Tibial artery (tissue), 4 donors: ENCODE data around the gene DZIP1.

Source experiments
- DNase-seq, 2 donors: peaks; one replicate each; pipeline ENCODE4 v3.0.0-alpha.2; 2019
- H3K27ac ChIP-seq, 2 donors: fragments of 200-600 bp; sonication (generic) in 1 of 2; 1 replicate in 1 of 2; 2 replicates in 1 of 2; pipeline ENCODE4 v1.5.1; 2018 to 2019; ENCODE audit warnings: mild to moderate bottlenecking in 1 of 2
- H3K27me3 ChIP-seq, 2 donors: fragments of 200-600 bp; sonication (generic) in 1 of 2; one replicate each; pipeline versions ENCODE4 v1.5.1 to v1.6.0; 2016 to 2019
- H3K36me3 ChIP-seq, 3 donors: fragments of 200-600 bp; sonication (generic) in 2 of 3; one replicate each; pipeline ENCODE4 v1.5.1; 2016 to 2019; ENCODE audit warnings: mild to moderate bottlenecking in 2 of 3
- H3K4me1 ChIP-seq, 4 donors: fragments of 200-600 bp; sonication (generic) in 2 of 4; 1 replicate in 3 of 4; 2 replicates in 1 of 4; pipeline ENCODE4 v1.5.1; 2016 to 2019
- H3K4me3 ChIP-seq, 2 donors: fragments of 200-600 bp; sonication (generic) in 1 of 2; 1 replicate in 1 of 2; 2 replicates in 1 of 2; pipeline ENCODE4 v1.5.1; 2018 to 2019; ENCODE audit warnings: mild to moderate bottlenecking in 2 of 2
- H3K9me3 ChIP-seq, 3 donors: fragments of 200-600 bp; sonication (generic) in 1 of 3; one replicate each; pipeline ENCODE4 v1.5.1; 2016 to 2019
- intact Hi-C: fragments of 100-400 bp; cut with DNase I; formaldehyde crosslinking; loops from one replicate; pipeline ENCODE4 v1.15.0; 2023; ENCODE audit warnings: low total_unique reads
- TF ChIP-seq, protein P1 (sequence below), 2 experiments: fragments of 200-600 bp in 1 of 2; fragments of 450-650 bp in 1 of 2; IDR thresholded peaks; one replicate each; pipeline ENCODE4 v1.5.1; 2017 to 2019; ENCODE audit warnings: antibody characterized with exemption in 2 of 2, mild to moderate bottlenecking in 1 of 2, moderate library complexity in 1 of 2

The DZIP1 gene

DNA sequence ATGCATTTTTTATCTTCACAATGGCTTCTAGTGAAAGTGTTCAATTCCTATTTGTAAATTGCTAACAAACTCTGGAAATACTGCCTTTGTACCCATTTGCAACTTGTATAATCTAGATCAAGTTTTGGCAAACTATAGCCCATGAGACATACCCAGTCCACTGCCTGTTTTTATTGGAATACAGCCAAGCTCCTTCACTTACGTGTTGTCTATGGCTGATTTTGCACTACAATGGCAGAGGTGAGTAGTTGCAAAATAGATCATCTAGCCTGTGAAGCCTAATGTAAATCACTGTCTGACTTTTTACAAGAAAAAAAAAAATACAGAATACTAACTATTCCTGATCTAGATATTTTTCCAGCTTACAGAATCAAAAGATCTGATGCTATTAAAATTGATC is 37.1 kb downstream of the DZIP1 start:
- TF ChIP-seq, protein P1, sequence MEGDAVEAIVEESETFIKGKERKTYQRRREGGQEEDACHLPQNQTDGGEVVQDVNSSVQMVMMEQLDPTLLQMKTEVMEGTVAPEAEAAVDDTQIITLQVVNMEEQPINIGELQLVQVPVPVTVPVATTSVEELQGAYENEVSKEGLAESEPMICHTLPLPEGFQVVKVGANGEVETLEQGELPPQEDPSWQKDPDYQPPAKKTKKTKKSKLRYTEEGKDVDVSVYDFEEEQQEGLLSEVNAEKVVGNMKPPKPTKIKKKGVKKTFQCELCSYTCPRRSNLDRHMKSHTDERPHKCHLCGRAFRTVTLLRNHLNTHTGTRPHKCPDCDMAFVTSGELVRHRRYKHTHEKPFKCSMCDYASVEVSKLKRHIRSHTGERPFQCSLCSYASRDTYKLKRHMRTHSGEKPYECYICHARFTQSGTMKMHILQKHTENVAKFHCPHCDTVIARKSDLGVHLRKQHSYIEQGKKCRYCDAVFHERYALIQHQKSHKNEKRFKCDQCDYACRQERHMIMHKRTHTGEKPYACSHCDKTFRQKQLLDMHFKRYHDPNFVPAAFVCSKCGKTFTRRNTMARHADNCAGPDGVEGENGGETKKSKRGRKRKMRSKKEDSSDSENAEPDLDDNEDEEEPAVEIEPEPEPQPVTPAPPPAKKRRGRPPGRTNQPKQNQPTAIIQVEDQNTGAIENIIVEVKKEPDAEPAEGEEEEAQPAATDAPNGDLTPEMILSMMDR (IDR thresholded peaks at IDR 0.05): no peak
- peaks cover 0 to 17% (median 11%) of the 10 kb centered on the region in 4 donors for H3K4me1 ChIP-seq
- H3K36me3 ChIP-seq: peaks cover 7 to 26% (median 11%) of the 10 kb centered on the region in 3 donors
- no peak overlapping the region for H3K27ac ChIP-seq
- DNase-seq: no peak
- no peak overlapping the region for H3K4me3 ChIP-seq
- intact Hi-C loops: no loop called here
- H3K9me3 ChIP-seq: no peaks in the 10 kb centered on the region
- H3K27me3 ChIP-seq: no peaks in the 10 kb centered on the region

DNA sequence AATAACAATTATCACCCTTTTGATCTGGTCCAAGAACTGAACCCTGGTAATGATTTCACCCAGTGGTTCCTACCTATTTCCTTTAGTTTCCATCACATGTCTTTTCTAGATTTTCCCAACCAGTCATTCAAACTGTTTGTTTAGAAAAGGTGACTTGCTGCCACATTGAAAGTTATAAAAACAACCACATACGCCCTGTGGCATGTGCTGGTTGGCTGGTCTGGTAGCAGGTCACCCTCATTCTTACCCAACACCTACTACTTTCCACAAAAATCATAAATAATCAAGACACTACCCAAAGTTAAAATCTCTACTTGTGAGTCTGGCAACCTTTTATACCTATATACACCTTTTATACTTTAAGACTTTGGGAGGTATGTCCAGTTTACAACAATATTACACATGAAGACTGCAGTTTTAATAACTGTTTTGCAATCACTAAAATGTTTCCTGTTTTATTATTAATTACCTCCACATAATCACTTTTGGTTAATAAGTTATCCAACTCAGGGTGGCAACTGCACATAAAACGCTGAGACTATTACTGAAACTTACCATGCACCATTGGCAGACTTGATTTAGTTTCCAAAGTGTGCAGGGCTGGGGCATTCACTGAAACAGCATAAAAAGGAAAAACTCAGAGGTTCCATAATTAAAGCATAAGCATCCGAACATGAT is 38.9 kb downstream of the DZIP1 start:
- Histone ChIP-seq H3K4me3 (no peak overlapping the region), H3K4me1 (peaks cover 0 to 17% (median 11%) of the 10 kb centered on the region in 4 donors), H3K27me3 (no peaks in the 10 kb centered on the region), H3K9me3 (no peaks in the 10 kb centered on the region), H3K36me3 (peaks cover 0 to 15% (median 12%) of the 10 kb centered on the region in 3 donors), H3K27ac (no peak overlapping the region)
- TF ChIP-seq, protein P1 (IDR thresholded peaks at IDR 0.05): no peak
- intact Hi-C loops: no loop called here
- no peak for DNase-seq

DNA sequence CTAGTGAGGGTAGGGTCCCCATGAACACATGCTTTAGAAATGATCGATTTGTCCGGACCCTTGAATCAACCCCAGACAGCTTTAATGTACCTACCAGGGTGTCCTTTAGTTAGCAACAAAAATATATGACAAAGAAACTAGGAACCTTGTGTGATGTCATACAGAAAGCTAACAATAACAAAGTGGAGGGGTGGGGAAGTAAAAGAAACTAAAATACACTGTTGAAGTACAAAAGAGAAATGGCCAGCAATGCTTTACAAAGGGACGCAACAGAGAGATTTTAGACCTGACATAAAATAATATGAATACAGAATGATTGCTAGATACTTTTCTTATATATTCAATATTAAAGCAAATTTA is 40.0 kb downstream of the DZIP1 start:
- Histone ChIP-seq H3K4me3 (no peak overlapping the region), H3K36me3 (peaks cover 0 to 16% (median 15%) of the 10 kb centered on the region in 3 donors), H3K4me1 (peaks cover 0 to 14% (median 10%) of the 10 kb centered on the region in 4 donors), H3K27ac (no peak overlapping the region), H3K9me3 (no peaks in the 10 kb centered on the region), H3K27me3 (no peaks in the 10 kb centered on the region)
- intact Hi-C loops: no loop called here
- TF ChIP-seq, protein P1 (IDR thresholded peaks at IDR 0.05): no peak
- no peak for DNase-seq

DNA sequence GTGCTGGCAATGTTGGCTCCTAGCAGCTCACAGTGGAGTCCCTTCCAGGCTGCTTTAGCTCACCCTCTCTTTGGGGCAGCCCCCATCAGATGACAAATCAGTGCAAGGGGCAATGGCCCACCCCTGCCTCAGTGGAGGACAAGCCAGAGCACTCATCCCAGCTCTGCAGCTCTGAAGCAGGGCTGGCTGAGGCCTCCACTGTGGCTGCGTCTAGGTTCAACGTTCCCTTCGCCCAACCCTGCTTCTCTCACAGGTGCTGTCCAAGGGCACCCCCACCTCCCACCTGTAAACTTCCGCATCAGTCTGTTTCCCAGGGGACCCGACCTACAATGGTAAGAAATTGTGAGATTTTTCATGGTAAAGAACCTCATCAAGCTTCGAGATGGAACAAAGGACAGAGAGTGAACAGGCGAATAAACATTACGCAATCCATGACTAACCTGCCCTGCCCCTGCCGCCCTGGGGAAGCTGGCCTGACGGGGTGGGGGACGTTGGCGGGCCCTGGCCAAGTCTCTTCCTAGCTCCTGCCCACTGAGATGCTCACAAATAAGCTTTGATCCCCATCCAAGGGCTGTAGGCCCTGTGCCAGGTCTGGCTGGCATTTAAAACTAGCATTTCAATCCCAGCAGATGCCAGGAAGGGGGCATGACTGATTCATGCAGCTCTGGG is 40.5 kb downstream of the DZIP1 start:
- Histone ChIP-seq H3K36me3 (peaks cover 0 to 16% (median 15%) of the 10 kb centered on the region in 3 donors), H3K4me1 (peaks cover 0 to 9% (median 6%) of the 10 kb centered on the region in 4 donors), H3K27me3 (no peaks in the 10 kb centered on the region), H3K9me3 (no peaks in the 10 kb centered on the region), H3K27ac (no peak overlapping the region), H3K4me3 (no peak overlapping the region)
- DNase-seq: no peak
- intact Hi-C loops: no loop called here
- TF ChIP-seq, protein P1 (IDR thresholded peaks at IDR 0.05): no peak

DNA sequence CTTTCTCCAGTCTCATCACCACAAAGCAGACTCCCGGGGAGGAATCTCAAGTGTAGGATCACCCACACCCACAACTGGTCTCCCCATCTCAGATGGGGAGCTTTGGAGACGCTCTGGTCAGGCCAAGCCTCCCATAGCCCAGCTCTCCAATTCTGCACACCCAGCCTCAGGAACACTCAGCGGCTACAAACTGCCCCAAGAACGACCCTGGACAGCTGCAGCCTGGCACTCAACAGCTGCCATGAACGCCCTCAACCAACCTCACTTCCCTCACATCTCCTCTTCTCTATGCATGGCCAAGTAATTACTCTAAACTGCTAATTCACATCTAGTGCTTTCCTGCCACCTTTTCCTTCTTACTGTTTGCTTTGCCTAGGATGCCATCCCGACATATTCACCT is 42.6 kb downstream of the DZIP1 start:
- intact Hi-C loops: no loop called here
- Histone ChIP-seq H3K27me3 (no peaks in the 10 kb centered on the region), H3K27ac (no peak overlapping the region), H3K36me3 (peaks cover 0 to 16% (median 15%) of the 10 kb centered on the region in 3 donors), H3K9me3 (no peaks in the 10 kb centered on the region), H3K4me3 (no peak overlapping the region), H3K4me1 (no peaks in the 10 kb centered on the region)
- TF ChIP-seq, protein P1 (IDR thresholded peaks at IDR 0.05): no peak
- no peak for DNase-seq
